Neutrophil (primary cell): ENCODE measurements around the gene KHDC4.

Experiments used
- H3K27ac ChIP-seq: fragments of 200-600 bp; sonication (generic); 2 replicates; pipeline ENCODE4 v1.5.1; 2016; ENCODE audit warnings: mild to moderate bottlenecking, moderate library complexity
- H3K27me3 ChIP-seq: fragments of 200-600 bp; sonication (generic); 2 replicates; pipeline ENCODE4 v1.6.0; 2016; ENCODE audit warnings: mild to moderate bottlenecking
- H3K36me3 ChIP-seq: fragments of 200-600 bp; sonication (generic); 2 replicates; pipeline ENCODE4 v1.5.1; 2017
- H3K4me1 ChIP-seq, 2 experiments: fragments of 200-600 bp in 1 of 2; sonication (generic) in 1 of 2; 1 replicate in 1 of 2; 2 replicates in 1 of 2; pipeline versions ENCODE4 v1.5.1 to v1.6.1; 2013 to 2016; ENCODE audit warnings: low read depth in 1 of 2, low read length in 1 of 2, mild to moderate bottlenecking in 1 of 2, moderate library complexity in 1 of 2; ENCODE audit not compliant: control insufficient read depth in 1 of 2, insufficient read depth in 1 of 2
- H3K4me3 ChIP-seq, 2 experiments: fragments of 200-600 bp in 1 of 2; sonication (generic) in 1 of 2; 1 replicate in 1 of 2; 2 replicates in 1 of 2; pipeline ENCODE4 v1.5.1; 2013 to 2016; ENCODE audit warnings: low read depth in 1 of 2, low read length in 1 of 2, mild to moderate bottlenecking in 1 of 2, moderate library complexity in 1 of 2
- H3K9me3 ChIP-seq: fragments of 200-600 bp; sonication (generic); 2 replicates; pipeline ENCODE4 v1.5.1; 2016
- TF ChIP-seq, protein P1 (sequence below): fragments of 200-600 bp; sonication (generic); IDR thresholded peaks from 2 replicates; pipeline ENCODE4 v1.5.1; 2016; ENCODE audit warnings: antibody characterized with exemption

Gene KHDC4

DNA sequence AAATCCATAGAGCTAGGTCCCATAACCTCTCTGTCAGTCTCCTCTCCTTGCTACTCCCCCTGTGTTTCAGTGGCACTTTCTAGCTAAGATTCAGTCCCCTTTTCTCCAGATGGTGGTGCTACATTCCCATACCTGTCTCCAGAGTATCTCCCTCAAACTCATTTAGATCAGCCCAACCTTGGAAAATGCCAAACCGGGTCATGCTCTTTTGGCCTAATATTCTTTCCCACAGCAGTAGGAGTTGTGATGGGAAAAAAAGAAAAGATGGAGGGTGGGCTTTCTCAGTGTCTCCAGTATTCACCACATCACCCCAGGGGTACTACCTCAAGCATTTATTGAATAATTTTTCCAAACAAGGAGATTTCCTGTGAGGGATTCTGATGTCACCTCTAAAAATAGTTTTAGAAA is 4.0 kb upstream of the KHDC4 start:
- Histone ChIP-seq H3K9me3 (no peaks in the 10 kb centered on the region), H3K4me1 (peaks cover 42 to 46% of the 10 kb centered on the region in 2 experiments), H3K27ac (no peak overlapping the region), H3K27me3 (no peaks in the 10 kb centered on the region), H3K36me3 (peaks cover 5% of the 10 kb centered on the region), H3K4me3 (peak overlapping the region in 1 of 2 experiments; percentile 6)
- TF ChIP-seq, protein P1, sequence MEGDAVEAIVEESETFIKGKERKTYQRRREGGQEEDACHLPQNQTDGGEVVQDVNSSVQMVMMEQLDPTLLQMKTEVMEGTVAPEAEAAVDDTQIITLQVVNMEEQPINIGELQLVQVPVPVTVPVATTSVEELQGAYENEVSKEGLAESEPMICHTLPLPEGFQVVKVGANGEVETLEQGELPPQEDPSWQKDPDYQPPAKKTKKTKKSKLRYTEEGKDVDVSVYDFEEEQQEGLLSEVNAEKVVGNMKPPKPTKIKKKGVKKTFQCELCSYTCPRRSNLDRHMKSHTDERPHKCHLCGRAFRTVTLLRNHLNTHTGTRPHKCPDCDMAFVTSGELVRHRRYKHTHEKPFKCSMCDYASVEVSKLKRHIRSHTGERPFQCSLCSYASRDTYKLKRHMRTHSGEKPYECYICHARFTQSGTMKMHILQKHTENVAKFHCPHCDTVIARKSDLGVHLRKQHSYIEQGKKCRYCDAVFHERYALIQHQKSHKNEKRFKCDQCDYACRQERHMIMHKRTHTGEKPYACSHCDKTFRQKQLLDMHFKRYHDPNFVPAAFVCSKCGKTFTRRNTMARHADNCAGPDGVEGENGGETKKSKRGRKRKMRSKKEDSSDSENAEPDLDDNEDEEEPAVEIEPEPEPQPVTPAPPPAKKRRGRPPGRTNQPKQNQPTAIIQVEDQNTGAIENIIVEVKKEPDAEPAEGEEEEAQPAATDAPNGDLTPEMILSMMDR: peak; percentile 25

DNA sequence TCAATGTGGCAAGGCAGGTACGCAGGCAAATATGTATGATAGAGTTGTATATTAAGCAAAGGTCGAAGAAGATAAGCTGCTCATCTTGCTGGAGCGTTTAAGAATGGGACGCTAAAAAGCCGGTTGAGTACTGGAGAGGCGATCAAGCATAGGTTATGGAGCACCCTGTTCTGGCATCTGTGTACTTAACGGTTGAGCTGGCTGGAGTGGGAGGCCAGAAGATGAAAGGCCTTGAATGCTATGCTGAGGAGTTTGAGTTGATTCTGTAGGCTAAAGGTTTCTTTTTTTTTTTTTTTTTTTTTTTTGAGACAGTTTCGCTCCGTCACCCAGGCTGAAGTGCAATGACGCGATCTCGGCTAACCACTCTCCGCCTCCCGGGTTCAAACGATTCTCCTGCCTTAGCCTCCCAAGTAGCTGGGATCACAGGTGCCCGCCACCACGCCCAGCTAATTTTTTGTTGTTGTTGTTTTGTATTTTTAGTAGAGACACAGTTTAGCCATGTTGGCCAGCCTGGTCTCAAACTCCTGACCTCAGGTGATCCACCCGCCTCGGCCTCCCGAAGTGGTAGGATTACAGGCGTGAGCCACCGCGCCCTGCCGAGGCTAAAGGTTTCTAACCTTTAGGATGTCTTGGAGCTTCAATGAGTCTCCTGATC is 850 bp upstream of the KHDC4 start:
- Histone ChIP-seq H3K36me3 (peaks cover 30% of the 10 kb centered on the region), H3K4me1 (peaks cover 17 to 22% of the 10 kb centered on the region in 2 experiments), H3K4me3 (peak overlapping the region; percentile 82 to 86), H3K27ac (peak overlapping the region; percentile 88), H3K9me3 (no peaks in the 10 kb centered on the region), H3K27me3 (no peaks in the 10 kb centered on the region)
- TF ChIP-seq, protein P1: no peak

DNA sequence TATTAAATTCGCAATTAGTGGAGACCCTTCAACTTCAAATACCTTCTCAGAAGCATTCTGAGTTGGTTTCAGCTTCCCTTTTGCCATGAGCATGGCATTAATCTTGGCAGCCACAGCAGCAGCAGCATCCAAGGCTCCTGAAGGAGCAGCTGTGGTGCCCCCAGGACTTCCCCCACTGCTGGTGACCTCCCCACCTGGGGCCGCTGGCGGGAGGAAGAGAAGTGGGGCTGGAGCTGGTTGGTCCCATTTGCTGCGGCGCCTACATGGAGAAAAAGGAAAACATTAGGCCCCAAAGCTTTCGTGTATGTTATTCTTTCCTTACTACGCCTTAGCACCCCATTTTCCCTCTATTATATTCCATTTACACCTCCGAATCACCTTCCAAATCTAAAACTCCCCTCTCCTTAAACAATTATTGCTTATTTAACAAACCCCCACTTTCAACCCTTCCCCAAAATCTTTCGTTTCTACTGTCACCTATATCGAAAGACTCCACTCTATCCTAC is 569 bp downstream of the KHDC4 start:
- Histone ChIP-seq H3K9me3 (no peaks in the 10 kb centered on the region), H3K27ac (peak overlapping the region; percentile 88), H3K4me3 (peak overlapping the region; percentile 82 to 86), H3K4me1 (peaks cover 15 to 20% of the 10 kb centered on the region in 2 experiments), H3K36me3 (peaks cover 44% of the 10 kb centered on the region), H3K27me3 (no peaks in the 10 kb centered on the region)
- TF ChIP-seq, protein P1: no peak

DNA sequence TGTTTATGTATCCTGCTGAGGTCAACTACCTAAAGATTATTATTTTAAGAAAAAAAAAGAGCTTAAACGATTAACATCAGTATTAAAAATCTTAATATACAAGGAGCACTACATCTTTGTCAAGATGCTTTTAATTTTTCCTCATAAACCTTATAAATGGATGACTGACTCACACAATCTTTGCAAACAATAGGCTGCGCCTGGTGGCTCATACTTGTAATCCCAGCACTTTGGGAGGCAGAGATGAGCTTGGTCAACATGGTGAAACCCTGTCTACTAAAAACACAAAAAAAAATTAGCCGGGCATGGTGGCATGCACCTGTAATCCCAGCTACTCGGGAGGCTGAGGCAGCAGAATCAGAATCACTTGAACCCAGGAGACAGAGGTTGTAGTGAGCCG is 1.7 kb downstream of the KHDC4 start:
- no peak overlapping the region for H3K27ac ChIP-seq
- H3K9me3 ChIP-seq: no peaks in the 10 kb centered on the region
- peaks cover 15 to 20% of the 10 kb centered on the region in 2 experiments for H3K4me1 ChIP-seq
- H3K4me3 ChIP-seq: no peak overlapping the region
- TF ChIP-seq, protein P1: no peak
- H3K27me3 ChIP-seq: no peaks in the 10 kb centered on the region
- H3K36me3 ChIP-seq: peaks cover 54% of the 10 kb centered on the region

DNA sequence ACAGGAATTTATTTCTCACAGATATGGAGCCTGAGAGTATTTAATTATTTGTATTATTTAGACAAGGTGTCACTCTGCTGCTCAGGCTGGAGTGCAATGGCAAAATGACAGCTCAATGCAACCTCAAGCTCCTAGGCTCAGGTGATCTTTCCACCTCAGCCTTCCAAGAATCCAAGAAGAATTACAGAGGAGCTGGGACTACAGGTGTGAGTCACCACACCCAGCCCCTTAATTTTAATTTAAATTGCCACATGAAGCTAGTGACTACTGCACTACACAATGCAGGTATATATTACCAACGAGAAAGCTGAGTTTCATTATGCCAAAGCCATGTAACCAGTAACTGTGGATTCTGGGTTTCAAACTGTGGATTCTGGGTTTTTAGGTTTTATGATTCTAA is 2.1 kb downstream of the KHDC4 start:
- Histone ChIP-seq H3K4me3 (no peak overlapping the region), H3K36me3 (peaks cover 58% of the 10 kb centered on the region), H3K9me3 (no peaks in the 10 kb centered on the region), H3K4me1 (peaks cover 15 to 20% of the 10 kb centered on the region in 2 experiments), H3K27me3 (no peaks in the 10 kb centered on the region), H3K27ac (no peak overlapping the region)
- TF ChIP-seq, protein P1: no peak
